Suprapubic skin (tissue), 4 donors: Measurements from ENCODE around the gene MAST4. TPM values are rescaled to one million over a fixed set of nuclear protein-coding genes. Genes with fewer than 3 reads are reported as not detected.

Experiments used
- DNase-seq, 2 donors: peaks; one replicate each; pipeline ENCODE4 v3.0.0-alpha.2; 2019; ENCODE audit warnings: low spot score in 2 of 2
- H3K27ac ChIP-seq: fragments of 200-600 bp; sonication (generic); one replicate; pipeline ENCODE4 v1.5.1; 2019
- H3K27me3 ChIP-seq: fragments of 200-600 bp; sonication (generic); one replicate; pipeline ENCODE4 v1.5.1; 2019
- H3K36me3 ChIP-seq: fragments of 200-600 bp; sonication (generic); one replicate; pipeline ENCODE4 v1.5.1; 2019
- H3K4me1 ChIP-seq: fragments of 200-600 bp; sonication (generic); one replicate; pipeline ENCODE4 v1.5.1; 2019
- H3K4me3 ChIP-seq: fragments of 200-600 bp; sonication (generic); one replicate; pipeline ENCODE4 v1.5.1; 2019; ENCODE audit warnings: mild to moderate bottlenecking
- H3K9me3 ChIP-seq: fragments of 200-600 bp; sonication (generic); one replicate; pipeline ENCODE4 v1.5.1; 2019
- EP300 ChIP-seq: sonication (generic); formaldehyde crosslinking; IDR thresholded peaks from one replicate; pipeline ENCODE4 v1.6.1; 2017; ENCODE audit warnings: antibody characterized with exemption
- POLR2A ChIP-seq, 2 donors: fragments of 450-650 bp; IDR thresholded peaks; one replicate each; pipeline ENCODE4 v1.6.1; 2017; ENCODE audit warnings: antibody characterized with exemption in 2 of 2, mild to moderate bottlenecking in 2 of 2, moderate library complexity in 2 of 2
- POLR2AphosphoS5 ChIP-seq, 3 donors: sonication (generic); formaldehyde crosslinking; IDR thresholded peaks; one replicate each; pipeline ENCODE4 v1.6.1; 2017; ENCODE audit warnings: antibody characterized with exemption in 3 of 3
- WGBS: methylation state at CpG from one replicate; pipeline ENCODE4 v1.1.5; 2018; 5-methylcytosine and 5-hydroxymethylcytosine counted together
- total RNA-seq, 4 donors: library from RNA; depleted of rRNA; stranded (reverse); fragments of >200 nt; gene quantifications; one replicate each; pipeline ENCODE4 v1.1.0, GENCODE V29; 2016
- TF ChIP-seq, protein P1 (sequence below), 2 donors: fragments of 200-600 bp in 1 of 2; fragments of 450-650 bp in 1 of 2; sonication (generic) in 1 of 2; IDR thresholded peaks; one replicate each; pipeline ENCODE4 v1.5.1; 2016 to 2019; ENCODE audit warnings: antibody characterized with exemption in 2 of 2, mild to moderate bottlenecking in 1 of 2, moderate library complexity in 1 of 2

MAST4 gene
- total RNA-seq, 4 donors from 2014 or later = 79.2 to 144 (median 98.1) TPM

DNA sequence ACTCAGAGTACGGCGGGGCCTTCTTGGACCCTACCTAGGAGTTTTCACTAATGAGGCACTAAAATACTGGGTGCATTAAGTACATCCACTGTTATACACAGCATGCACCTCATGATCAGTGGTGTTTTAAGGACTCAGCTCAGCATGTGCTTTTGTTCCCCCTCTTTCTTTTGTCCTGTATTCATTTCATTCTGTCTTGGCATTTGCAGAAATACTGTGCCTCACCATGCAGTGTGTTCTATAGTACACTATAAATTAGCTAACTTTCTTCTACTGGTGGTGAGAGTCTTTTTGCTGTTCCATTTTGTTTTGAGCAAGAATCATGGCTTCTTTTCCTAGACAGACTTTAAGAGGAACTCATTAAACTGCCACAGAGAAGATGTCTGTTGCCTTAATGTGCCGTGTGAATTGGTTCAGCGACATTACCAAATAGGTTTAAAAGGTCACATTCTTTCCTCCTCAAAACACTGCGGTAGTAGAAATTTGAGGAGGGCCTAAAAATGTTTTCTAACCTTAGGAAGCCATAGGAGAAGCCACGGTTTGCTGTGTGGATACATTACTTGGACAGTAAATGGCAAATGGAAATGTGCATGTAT, 276.6 kb downstream of the MAST4 start:
- no peaks in the 10 kb centered on the region for H3K4me1 ChIP-seq
- no peaks in the 10 kb centered on the region for H3K9me3 ChIP-seq
- TF ChIP-seq POLR2AphosphoS5 (IDR thresholded peaks at IDR 0.05) = no peak
- TF ChIP-seq, protein P1, sequence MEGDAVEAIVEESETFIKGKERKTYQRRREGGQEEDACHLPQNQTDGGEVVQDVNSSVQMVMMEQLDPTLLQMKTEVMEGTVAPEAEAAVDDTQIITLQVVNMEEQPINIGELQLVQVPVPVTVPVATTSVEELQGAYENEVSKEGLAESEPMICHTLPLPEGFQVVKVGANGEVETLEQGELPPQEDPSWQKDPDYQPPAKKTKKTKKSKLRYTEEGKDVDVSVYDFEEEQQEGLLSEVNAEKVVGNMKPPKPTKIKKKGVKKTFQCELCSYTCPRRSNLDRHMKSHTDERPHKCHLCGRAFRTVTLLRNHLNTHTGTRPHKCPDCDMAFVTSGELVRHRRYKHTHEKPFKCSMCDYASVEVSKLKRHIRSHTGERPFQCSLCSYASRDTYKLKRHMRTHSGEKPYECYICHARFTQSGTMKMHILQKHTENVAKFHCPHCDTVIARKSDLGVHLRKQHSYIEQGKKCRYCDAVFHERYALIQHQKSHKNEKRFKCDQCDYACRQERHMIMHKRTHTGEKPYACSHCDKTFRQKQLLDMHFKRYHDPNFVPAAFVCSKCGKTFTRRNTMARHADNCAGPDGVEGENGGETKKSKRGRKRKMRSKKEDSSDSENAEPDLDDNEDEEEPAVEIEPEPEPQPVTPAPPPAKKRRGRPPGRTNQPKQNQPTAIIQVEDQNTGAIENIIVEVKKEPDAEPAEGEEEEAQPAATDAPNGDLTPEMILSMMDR (IDR thresholded peaks at IDR 0.05) = no peak
- TF ChIP-seq EP300 = no peak
- no peak for TF ChIP-seq POLR2A (IDR thresholded peaks at IDR 0.05)
- 95% methylated on average over 6 of the region's 6 CpGs for whole genome bisulfite sequencing
- DNase-seq = no peak
- H3K27ac ChIP-seq = no peak overlapping the region
- H3K4me3 ChIP-seq = no peak overlapping the region
- H3K36me3 ChIP-seq = no peaks in the 10 kb centered on the region
- no peaks in the 10 kb centered on the region for H3K27me3 ChIP-seq

DNA sequence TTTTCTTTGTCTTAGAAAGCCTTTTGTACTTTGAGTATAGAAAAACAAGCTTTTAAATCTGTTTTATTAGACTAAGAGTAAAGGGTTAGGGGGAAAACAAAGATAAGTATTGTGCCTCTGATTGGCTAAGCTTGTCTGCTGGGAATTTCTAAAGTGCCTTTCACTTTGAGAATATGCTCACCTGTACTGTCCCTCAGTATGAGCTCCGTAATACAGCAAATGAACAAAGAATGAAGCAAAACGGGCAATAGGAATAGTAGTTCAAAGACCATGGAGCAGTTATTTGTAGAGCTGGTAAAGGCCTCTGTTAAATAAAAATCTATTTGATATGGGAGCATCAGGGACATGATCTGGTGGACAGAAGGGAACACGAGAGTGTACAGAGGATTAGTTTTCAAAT, 277.8 kb downstream of the MAST4 start:
- Histone ChIP-seq H3K27ac (no peak overlapping the region), H3K4me3 (no peak overlapping the region), H3K9me3 (no peaks in the 10 kb centered on the region), H3K4me1 (no peaks in the 10 kb centered on the region), H3K27me3 (no peaks in the 10 kb centered on the region), H3K36me3 (no peaks in the 10 kb centered on the region)
- DNase-seq = no peak
- TF ChIP-seq EP300 (no peak), POLR2A (IDR thresholded peaks at IDR 0.05) (no peak), POLR2AphosphoS5 (IDR thresholded peaks at IDR 0.05) (no peak)
- TF ChIP-seq, protein P1 (IDR thresholded peaks at IDR 0.05) = no peak
- WGBS = 76% methylated on average over 3 of the region's 3 CpGs

DNA sequence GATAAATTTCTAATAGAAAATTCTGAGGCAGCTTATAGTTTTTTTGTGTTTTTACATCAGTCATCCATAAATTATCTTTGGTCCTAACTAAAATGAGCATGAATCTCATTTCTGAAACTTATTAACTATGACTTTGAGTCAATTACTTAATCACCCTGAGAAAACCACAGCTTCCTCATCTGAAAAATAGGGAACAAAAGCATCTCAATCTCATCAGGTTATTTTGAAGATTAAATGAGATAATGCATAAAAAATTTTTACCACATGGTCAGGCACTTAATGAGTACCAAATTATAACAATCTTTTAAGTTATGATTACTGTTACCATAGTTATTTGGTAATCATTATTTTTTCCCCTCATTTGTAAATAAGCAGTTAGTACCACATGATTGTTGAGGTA, 279.1 kb downstream of the MAST4 start:
- Histone ChIP-seq H3K27me3 (no peaks in the 10 kb centered on the region), H3K4me3 (no peak overlapping the region), H3K4me1 (no peaks in the 10 kb centered on the region), H3K9me3 (no peaks in the 10 kb centered on the region), H3K36me3 (no peaks in the 10 kb centered on the region), H3K27ac (no peak overlapping the region)
- TF ChIP-seq POLR2AphosphoS5 (IDR thresholded peaks at IDR 0.05) (no peak), POLR2A (IDR thresholded peaks at IDR 0.05) (no peak), EP300 (no peak)
- TF ChIP-seq, protein P1 (IDR thresholded peaks at IDR 0.05) = no peak
- DNase-seq = no peak

DNA sequence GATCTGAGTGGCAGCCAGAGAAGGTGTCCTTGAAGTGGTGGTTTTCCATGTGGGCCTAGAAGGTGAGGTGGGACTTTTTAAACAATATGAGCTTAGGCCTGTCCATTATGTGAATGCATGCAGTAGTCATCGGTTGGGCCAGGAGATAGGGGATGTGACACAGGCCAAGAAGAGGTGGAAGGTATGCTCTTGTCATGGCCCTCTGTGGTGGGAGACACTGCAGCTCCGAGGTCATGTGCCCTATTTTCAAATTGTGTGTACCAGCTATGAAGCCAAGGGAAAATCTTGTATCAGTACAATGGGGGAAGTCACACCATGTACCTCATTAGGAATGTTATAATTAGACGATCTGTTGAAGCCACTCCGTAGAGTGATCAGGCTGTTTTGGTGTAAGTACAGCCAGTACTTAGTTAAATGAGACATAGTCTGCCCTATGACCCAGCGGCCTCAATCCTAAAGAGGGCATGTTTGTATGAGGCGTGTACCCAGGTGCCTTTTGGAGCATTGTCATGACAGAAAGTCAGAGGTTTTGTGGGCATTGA, 280.1 kb downstream of the MAST4 start:
- H3K9me3 ChIP-seq = no peaks in the 10 kb centered on the region
- WGBS = 96% methylated on average over 6 of the region's 6 CpGs
- H3K27me3 ChIP-seq = no peaks in the 10 kb centered on the region
- H3K36me3 ChIP-seq = no peaks in the 10 kb centered on the region
- H3K4me3 ChIP-seq = no peak overlapping the region
- peaks cover 4% of the 10 kb centered on the region for H3K4me1 ChIP-seq
- no peak overlapping the region for H3K27ac ChIP-seq
- TF ChIP-seq POLR2A (IDR thresholded peaks at IDR 0.05) (no peak), EP300 (no peak), POLR2AphosphoS5 (IDR thresholded peaks at IDR 0.05) (no peak)
- TF ChIP-seq, protein P1 (IDR thresholded peaks at IDR 0.05) = no peak
- no peak for DNase-seq

DNA sequence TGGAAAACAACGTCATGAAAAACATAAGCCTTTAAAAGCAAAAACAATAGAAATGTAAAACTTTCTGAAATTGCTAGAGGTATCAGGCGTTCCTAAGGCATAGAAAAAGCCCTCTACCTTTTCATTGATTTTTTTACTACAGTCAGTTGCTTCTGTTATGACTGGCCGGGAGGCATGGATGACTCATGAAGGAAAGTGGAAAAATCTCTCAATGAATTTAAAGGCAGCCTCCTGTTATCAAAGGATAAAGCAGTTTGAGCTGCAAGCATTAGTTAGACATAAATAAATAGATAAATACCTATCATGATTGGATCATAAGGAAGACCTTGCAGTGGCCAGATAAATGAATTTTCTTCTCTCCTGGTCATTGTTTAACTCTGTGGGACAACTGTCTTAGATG, 281.6 kb downstream of the MAST4 start:
- no peak for DNase-seq
- H3K27me3 ChIP-seq = no peaks in the 10 kb centered on the region
- H3K4me1 ChIP-seq = peaks cover 18% of the 10 kb centered on the region
- whole genome bisulfite sequencing = 43% methylated on average over 3 of the region's 3 CpGs
- no peak overlapping the region for H3K27ac ChIP-seq
- H3K36me3 ChIP-seq = no peaks in the 10 kb centered on the region
- H3K9me3 ChIP-seq = no peaks in the 10 kb centered on the region
- TF ChIP-seq, protein P1 (IDR thresholded peaks at IDR 0.05) = no peak
- no peak overlapping the region for H3K4me3 ChIP-seq
